ENCODE results near the gene METTL26.

DNA sequence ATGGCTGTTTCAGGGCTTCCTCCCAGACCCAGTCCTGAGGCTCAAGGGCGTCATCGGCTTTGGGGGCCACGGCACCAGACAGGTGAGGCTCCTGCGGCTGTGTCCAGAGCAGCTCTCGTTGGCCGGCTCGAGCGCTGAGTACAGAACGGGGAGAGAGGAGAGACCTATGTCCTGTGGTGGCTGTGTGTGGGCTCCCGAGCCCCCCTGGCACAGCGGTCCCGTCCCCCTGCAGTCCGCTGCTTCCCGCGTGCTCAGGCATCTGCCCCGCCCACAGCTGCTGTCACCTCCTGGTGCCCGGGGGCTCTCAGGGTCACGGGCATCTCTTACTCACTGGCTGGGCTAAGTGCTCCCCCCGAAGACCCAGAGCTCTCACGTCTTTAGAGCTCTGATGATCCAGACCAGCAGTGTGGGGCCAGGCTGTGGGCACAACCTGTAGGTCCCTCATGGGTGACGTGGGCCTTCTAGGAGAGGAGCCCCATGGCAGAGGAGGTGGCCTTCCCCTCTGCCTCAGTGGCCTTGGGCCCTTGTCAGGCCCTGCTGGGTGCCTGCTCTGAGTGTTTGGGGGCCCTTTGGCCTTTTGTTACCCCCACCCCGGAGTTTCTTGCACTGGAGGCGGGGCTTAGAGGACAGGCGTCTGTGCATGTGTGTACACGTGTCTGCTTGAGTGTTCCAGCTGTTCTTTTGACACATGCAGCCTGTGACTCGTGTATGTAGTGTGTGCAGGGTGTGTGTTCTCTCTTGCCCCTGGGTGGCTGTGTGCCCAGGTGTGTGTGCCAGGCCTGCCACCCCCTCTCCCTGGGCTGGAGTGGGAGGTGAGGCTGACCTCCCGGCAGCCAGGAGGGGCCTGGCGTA, 16.6 kb upstream of the METTL26 start:
- TF ChIP-seq, protein P1, sequence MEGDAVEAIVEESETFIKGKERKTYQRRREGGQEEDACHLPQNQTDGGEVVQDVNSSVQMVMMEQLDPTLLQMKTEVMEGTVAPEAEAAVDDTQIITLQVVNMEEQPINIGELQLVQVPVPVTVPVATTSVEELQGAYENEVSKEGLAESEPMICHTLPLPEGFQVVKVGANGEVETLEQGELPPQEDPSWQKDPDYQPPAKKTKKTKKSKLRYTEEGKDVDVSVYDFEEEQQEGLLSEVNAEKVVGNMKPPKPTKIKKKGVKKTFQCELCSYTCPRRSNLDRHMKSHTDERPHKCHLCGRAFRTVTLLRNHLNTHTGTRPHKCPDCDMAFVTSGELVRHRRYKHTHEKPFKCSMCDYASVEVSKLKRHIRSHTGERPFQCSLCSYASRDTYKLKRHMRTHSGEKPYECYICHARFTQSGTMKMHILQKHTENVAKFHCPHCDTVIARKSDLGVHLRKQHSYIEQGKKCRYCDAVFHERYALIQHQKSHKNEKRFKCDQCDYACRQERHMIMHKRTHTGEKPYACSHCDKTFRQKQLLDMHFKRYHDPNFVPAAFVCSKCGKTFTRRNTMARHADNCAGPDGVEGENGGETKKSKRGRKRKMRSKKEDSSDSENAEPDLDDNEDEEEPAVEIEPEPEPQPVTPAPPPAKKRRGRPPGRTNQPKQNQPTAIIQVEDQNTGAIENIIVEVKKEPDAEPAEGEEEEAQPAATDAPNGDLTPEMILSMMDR (IDR thresholded peaks at IDR 0.05): no peak
- TF ChIP-seq POLR2A (IDR thresholded peaks at IDR 0.05): no peak

Measured in heart left ventricle (tissue), 13 donors.